ENCODE measurements around the gene GPS1.

GPS1 gene

DNA sequence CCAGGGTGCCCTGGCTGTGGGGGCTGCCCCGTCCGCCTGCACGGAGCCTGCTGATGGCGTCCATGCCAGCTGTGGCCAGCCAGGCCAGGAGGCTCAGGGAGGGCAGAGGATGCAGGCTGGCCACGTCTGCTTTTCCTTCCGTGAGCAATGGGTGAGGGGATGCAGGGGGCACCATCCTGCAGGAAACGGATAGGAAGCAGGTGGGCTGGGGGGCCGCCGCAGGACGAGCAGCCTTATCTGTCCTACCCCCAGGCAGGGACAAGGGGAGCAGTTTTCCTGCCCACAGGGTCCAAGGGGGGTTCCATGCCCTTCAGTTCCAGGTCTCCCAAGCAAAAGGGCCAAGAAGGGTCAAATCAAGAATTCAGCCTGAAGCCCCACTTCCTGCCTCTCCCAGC is 7.2 kb downstream of the GPS1 start:
- no peak for DNase-seq (ENCODE audit: low read depth, low spot score)

GRCh38 chr17:82059272-82060000 is 7.7 kb downstream of the GPS1 start:
- no peak for DNase-seq (ENCODE audit: low read depth, low spot score)

- no peak for DNase-seq (ENCODE audit: low read depth, low spot score)
These were observed 8.3 kb downstream of the GPS1 start for GRCh38 chr17:82060001-82060380.

DNA sequence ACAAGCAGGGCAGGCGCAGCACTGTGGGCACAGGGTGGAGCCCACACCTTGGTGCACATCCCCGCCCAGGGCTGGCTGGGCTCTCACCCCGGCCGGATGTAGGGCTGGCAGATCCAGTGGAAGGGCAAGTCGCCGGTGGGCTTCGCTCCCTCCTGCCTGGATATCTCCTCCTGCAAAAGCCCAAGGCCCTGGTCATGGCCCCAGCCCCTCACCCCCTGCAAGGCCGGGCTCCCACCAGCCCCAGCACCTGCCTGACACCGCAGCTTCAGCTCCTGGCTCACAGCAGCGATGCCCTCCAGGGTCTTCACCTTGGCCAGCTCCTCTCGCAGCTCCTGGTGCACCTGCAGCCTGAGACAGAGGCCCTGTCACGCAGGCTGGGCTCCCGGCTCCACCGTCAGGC is 8.9 kb downstream of the GPS1 start:
- DNase-seq (ENCODE audit: low read depth, low spot score): no peak

DNA sequence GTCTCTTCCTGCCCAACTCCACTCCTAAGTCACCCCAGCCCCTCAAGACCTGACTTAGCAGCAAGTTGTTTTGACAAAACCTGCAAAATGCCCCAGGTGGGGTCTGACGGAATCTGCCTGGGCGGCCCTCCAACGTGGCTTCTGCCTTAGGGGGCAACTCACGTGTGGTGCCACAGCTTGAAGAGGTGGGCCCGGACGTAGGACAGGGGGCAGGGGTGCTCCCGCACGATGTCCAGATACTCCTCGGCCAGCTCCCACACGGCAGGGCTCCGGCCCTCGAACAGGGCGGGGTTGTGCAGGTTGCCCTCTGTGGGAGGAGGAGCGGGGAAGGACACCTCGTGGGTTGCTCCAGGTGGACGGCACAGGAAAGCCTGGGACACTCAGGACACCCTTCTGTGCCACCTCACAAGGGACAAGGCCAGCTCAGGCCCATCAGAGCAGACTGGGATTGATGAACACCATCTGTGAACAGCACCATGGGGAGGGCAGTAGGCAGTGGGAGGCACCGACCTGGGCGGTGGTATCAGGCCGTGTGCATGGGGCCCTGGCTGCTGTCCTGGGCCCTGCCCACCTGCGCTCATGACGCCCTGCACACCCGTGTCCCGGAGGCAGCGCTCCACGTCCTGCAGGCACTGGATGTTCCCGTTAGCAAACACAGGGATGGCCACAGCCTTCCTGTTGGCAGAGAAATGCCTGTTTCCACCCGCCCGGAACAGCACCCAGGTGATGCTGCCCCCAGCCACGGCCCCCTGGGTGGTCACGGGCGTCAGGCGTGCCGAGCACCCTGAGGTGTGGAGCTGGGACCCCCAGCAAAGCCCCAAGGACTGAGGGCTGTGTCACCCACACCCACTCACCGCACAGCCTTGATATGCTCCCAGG is 9.6 kb downstream of the GPS1 start:
- no peak for DNase-seq (ENCODE audit: low read depth, low spot score)

DNA sequence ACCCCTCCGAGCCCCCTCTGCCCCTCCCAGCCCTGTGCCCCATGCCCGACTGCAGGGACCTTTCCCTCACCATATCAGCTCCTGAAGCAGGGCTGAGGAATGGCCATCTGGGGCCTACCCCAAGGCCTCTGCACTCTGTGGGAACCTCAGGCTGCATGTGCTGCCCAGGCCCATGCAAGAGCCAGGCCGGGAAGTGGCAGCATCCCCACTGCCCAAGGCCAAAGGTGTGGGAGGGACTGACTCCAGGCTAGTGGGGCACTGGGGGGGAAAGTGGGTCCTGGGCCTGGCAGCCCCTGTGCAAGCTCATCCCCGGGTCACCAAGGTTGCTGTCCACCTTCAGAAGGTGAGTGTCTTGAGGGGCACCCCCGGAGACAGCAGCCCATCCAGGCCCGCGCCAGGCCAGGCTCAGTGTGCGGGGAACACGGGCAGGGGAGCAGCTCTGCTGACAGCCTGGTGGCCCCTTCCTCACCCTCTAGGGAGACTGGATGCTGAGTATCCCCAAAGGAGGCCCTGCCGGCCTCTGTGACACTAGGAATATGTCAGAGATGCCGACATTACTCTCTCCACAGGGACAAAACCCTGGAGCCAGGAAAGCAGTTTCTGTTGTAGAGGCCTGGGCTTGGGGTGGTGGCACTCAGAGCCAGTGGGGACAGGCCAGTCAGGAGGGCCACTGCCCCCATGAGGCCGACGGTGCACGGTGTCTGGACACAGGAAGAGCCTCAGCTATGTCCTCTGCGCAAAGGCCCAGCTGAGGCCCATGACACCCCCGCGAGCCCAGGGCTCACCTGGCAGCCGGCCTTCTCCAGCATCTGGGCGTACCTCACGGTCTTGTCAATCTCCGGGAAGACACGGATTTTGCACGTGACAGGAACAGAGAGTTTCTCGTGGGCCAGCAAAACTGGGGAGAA is 10.6 kb downstream of the GPS1 start:
- no peak for DNase-seq (ENCODE audit: low read depth, low spot score)

GRCh38 chr17:82062984-82063368 is 11.3 kb downstream of the GPS1 start:
- no peak for DNase-seq (ENCODE audit: low read depth, low spot score)

DNA sequence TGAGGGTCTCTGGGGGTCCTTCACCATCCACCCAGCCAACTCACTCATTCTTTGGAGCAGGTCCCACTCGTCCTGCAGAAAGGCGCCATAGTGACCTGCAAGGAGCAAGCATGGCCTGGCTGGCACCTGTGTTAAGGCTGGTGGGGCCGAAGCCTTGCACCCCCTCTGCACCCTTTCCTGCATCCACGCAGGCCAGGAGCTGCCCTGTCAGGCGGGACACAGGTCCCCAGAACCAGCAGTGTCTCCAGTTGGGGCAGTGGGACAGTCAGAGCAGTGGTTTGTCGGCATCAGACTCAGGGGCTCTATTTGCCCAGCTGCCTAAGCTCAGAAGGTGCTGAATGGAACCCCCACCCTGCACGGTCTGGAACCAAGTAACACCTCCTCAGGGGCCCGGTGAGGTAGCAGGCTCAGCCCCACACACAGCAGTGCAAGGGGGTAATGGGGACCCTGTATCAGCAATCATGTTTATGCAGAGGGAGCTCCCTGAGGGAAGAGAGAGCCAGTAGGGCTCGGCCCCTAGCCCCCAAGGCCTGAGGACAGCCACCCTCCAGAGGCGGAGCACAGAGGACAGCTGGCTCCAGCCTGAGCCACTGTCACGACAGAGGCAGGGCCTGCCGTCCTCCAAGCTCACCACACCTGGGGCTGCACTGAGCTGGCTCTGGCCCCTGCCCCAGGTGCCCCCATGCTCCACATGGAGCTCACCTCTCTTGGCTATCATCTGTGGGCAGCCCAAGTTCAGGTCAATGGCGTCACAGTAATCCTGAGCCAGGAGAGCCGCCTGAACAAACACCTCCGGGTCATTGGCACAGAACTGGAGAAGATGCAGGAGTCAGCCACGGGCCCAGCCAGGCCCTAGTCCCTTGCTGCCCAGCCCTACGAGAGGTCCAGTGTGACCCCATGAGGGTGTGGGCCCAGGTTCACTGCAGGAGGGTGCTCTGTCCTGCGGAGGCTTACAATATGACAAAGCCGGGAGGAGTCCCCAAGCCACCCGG is 12.0 kb downstream of the GPS1 start:
- DNase-seq (ENCODE audit: low read depth, low spot score): no peak

DNA sequence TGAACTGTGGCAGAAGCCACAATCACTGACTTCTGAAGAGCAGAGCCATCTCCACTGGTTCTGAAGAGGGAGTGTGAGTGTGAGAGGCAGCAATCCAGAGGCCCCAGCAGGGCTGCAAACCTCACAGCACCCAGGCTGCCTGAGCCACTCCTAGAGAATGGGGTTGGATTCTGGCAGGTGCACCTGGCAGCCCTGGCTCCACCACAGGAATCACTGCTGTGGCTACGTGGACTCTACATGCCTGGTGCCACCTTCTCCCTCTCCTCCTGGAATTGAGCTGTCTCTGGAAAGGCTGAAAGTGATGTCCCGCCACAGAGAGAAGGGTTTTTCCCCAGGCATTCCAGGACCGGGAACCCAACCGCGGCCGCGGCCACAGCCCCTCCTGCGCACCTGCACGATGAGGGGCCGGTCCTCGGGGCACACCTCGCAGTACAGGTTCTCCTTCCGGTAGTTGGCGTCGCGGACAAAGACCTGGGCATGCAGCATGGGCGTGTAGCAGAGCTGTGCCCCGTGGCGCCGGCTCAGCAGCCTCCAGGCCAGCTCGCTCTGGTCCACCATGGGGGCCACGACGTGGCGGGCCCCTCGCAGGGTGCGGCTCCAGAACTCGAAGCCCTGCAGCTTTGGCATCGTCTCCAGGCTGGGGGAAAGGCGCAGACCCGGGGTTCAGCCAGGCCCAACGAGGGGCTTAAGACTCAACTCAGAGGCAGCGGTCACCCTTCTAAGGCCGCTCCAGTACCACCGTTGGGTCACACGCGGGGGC is 12.9 kb downstream of the GPS1 start:
- no peak for DNase-seq (ENCODE audit: low read depth, low spot score)

GRCh38 chr17:82065193-82065637 is 13.5 kb downstream of the GPS1 start:
- DNase-seq (ENCODE audit: low read depth, low spot score): no peak

DNA sequence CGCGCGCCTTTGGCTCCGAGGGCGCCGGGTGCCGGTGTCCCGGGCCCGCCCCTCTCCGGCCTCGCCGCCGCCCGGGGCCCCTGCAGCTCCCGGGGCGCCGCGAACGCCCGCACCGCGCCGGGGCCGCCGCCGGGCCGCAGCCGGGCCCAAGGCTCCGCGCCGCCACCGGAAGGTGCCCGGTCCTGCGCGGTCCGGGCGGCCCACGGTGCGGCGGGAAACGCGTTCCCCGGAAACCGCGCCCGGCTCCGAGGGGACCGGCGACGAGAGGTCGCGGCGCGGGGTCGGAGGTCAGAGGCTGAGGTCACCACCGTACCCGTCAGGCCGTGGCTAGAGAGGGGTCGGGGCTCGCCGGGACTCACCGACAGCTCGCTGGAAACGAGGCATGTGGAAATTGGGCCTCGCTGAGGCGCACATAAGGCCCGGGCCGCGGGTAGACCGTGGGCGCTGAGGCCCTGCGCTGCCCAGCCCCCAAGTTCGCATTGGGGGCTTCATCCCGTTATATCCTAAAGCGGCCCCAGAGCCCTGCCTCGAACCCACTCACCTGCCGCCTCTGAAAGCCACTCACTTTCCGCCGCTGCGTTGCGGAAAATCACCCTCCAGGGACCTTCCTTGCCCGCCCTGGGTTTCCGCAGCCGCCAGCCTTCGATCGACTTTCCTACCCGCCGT is 14.1 kb downstream of the GPS1 start, which contains the start of gene DUS1L:
TSS of gene DUS1L (minus strand) at position 167 of the 666 bp plus-strand sequence. CDS start 745 bp downstream, outside the sequence.
- DNase-seq (ENCODE audit: low read depth, low spot score): peak; percentile 27

GRCh38 chr17:82070611-82071010 is 18.9 kb downstream of the GPS1 start:
- DNase-seq (ENCODE audit: low read depth, low spot score): no peak

- DNase-seq (ENCODE audit: low read depth, low spot score): no peak
These were observed 21.1 kb downstream of the GPS1 start for GRCh38 chr17:82072827-82073226.

DNA sequence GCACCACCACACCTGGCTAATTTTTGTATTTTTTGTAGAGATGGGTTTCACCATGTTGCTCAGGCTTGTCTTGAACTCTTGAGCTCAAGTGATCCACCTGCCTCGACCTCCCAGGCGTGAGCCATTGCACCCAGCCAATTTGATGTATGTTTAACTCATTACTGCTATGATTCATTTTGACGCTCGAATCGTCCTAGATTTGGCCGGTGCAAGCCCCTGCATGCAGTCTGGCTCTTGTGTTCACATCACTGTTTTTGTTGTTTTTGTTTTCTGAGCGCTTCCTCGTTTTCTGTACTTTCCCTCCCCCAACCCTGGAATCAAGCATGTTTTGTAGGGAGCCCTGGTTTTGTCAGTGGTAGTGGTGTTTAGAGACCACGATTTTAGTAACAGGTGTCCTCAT is 21.7 kb downstream of the GPS1 start:
- no peak for DNase-seq (ENCODE audit: low read depth, low spot score)

DNA sequence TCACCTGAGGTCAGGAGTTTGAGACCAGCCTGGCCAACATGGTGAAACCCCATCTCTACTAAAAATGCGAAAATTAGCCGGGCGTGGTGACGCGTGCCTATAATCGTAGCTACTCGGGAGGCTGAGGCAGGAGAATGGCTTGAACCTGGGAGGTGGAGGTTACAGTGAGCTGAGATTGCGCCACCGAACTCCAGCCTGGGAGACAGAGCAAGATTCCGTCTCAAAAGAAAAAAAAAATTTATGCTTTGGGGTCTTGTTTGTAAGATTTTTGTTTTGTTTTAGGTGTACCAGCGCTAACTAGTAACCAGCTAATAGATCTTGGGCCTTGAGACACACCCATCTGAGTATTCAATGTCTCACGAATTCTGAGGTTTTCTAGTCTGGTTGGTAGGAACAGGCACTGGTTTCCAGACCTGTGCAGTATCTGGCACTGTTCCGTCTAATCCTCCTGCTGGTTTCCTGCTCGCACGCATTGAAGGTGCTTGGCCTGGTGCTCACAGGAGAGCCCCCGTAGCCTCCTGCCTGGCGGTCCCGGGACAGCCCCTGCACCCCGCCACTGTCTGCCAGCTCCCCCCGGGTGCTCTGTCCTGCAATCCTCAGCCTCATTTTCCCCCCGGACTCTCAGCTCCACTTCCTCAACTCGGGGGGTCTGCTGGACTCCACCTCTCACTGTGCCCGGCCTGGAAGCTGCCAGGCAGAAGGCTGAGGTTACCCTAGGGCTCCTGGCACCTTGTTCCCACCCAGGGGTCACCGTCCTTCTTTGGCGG is 24.5 kb downstream of the GPS1 start:
- DNase-seq (ENCODE audit: low read depth, low spot score): no peak

- no peak for DNase-seq (ENCODE audit: low read depth, low spot score)
These were observed 25.3 kb downstream of the GPS1 start for GRCh38 chr17:82076785-82077591.

- no peak for DNase-seq (ENCODE audit: low read depth, low spot score)
These were observed 26.1 kb downstream of the GPS1 start for GRCh38 chr17:82077617-82078358.

Data from activated naive CD8-positive, alpha-beta T cell treated with anti-CD3 and anti-CD28 coated beads, Interleukin-2, amount 50 U/mL, for 16 hours (primary cell).